Measurements from ENCODE around the gene SON.
"Not testable (repeated sequence)": the region's sequence is repeated elsewhere in the genome, so short reads cannot be mapped to it uniquely, and the experiment has no call there.

SON gene

GRCh38 chr21:33549848-33550771 lies 7.3 kb downstream of the SON start:
- no peak for DNase-seq

GRCh38 chr21:33550772-33551660 lies 8.2 kb downstream of the SON start:
- no peak for DNase-seq

DNA sequence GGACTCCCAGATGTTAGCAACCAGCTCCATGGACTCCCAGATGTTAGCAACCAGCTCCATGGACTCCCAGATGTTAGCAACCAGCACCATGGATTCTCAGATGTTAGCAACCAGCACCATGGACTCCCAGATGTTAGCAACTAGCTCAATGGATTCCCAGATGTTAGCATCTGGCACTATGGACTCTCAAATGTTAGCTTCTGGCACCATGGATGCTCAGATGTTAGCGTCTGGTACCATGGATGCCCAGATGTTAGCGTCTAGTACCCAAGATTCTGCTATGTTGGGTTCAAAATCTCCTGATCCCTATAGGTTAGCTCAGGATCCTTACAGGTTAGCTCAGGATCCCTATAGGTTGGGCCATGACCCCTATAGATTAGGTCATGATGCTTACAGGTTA lies 8.8 kb downstream of the SON start:
- no peak for DNase-seq

- no peak for DNase-seq
These were observed 9.5 kb downstream of the SON start for GRCh38 chr21:33552093-33552998.

DNA sequence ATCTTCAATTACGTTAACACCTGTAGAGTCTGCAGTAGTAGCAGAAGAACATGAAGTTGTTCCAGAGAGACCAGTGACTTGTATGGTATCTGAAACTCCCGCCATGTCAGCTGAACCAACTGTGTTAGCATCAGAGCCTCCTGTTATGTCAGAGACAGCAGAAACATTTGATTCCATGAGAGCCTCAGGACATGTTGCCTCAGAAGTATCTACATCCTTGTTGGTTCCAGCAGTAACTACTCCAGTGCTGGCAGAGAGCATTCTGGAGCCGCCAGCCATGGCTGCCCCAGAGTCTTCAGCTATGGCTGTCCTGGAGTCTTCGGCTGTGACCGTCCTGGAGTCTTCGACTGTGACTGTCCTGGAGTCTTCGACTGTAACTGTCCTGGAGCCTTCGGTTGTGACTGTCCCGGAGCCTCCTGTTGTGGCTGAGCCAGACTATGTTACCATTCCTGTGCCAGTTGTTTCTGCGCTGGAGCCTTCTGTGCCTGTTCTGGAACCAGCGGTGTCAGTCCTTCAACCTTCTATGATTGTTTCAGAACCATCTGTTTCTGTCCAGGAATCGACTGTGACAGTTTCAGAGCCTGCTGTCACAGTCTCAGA lies 10.3 kb downstream of the SON start:
- DNase-seq, result no peak

GRCh38 chr21:33554236-33554981 lies 11.6 kb downstream of the SON start:
- DNase-seq, result no peak

GRCh38 chr21:33554982-33555344 lies 12.1 kb downstream of the SON start:
- no peak for DNase-seq

DNA sequence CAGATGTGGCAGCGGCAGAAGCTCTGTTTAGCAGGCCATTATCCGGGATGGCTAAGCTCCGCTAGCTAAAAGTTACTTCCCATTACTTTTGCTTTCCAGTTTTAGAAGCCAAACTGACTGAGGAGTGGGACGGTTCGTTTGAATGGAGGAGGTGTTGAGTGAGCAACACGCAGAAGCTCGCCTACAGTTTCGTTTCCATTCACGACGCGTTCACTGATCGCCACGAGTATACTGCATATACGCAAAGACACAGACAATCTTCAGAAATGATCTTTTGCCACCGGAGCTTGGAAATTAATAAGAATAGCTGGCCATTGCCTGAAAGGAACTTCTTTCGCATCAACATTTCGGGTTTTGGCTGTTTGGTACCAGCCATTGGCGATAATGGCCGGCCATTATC lies 14.6 kb downstream of the SON start:
- DNase-seq, result no peak

GRCh38 chr21:33558777-33559421 lies 16.1 kb downstream of the SON start:
- DNase-seq, result no peak

DNA sequence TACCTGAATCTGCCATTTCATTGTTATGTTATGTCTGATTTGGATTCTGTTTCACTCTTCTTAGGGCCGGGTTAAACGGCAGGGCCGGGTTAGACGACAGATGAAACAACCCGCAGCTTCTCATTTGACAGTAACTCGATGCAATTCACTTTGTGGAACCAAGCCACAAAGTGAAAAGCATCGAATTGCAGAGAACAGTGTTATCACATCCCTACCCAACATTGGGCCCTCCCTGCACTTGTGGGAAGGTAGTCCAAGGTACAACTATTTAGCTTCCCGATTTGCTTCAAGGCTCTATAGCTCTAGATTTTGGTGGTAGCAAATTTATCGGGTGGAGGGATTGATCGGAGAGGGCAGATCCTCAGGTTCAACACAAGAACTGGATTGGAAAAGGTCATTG lies 17.0 kb downstream of the SON start:
- DNase-seq, result no peak

GRCh38 chr21:33560965-33561364 lies 18.1 kb downstream of the SON start:
- no peak for DNase-seq

DNA sequence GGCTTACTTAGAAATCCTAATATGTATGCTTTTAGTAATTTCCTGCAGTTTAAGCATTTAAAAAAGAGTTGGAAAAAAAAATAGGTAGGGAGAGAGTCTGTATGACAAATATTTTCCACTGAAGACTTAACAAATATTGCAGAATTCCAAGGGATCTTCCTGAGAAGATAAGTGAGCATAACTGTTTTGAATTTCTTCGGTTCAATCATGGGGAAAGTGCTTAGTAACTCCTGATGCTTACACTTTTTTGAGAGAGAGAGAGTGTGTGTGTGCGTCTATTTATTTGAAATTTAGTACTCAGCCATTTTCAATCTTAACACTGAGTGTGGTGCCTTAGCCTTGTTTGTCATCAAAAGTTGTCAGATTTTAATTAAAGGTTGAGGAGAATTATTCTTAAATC lies 18.5 kb downstream of the SON start:
- no peak for DNase-seq

- DNase-seq, result no peak
These were observed 19.6 kb downstream of the SON start for GRCh38 chr21:33562389-33562788.

DNA sequence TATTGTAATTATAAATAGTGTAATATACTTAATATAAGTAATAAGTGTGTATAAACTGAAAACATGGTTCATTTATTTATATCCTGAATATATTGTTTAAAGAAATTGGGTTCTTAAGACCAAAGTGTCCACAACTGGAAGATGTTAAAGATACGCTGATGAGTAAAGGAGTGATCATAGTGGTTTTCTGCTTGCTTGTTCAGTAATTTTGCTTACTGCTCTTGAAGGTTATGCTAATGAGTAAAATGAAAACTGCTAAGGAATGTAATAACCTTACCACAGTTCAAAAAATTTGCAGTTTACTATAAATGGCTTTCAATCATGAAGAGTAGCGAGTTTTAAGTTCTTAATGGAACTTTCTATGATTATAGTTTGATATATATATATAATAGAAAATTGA lies 23.7 kb downstream of the SON start:
- DNase-seq, result no peak

DNA sequence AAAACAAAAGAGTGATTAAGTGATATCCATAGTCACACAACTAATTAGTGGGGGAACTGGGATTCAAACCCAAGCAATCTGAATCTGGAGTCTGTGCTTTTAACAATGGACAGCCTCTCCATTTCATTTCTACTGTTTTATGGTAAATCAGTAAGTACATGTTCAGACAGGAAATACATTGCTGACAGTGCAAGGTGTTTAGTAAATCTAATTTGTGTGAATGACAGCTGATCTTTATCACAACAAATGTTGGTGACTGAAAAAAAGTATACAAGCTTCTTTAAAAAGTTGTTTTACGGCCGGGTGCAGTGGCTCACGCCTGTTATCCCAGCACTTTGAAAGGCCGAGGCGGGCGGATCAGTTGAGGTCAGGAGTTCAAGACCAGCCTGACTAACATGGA lies 25.1 kb downstream of the SON start:
- no peak for DNase-seq

GRCh38 chr21:33568448-33568847 lies 25.6 kb downstream of the SON start:
- DNase-seq, result no peak

DNA sequence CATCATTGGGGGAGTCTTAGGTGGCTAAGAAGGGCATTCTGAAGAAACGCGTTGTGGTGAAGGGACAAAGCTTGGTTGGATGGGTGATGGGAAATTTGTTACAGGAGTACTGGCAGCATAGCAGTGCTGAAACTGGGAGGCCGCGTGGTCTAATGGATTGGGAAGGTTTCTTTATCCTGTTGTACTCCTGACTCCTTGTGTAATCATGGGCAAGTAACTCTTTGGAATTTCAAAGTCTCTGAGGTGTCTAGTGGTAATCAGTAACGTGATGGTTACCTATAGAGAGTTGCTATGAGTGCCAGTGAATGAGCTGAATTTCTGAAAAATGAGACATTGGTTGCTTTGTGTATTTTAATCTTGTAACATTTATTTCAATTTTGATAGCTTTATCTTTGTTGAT lies 27.2 kb downstream of the SON start:
- DNase-seq, result no peak

- no peak for DNase-seq
These were observed 29.5 kb downstream of the SON start for GRCh38 chr21:33572350-33572749.

- DNase-seq, result not testable (repeated sequence)
These were observed 33.9 kb downstream of the SON start for GRCh38 chr21:33576741-33577141.

DNA sequence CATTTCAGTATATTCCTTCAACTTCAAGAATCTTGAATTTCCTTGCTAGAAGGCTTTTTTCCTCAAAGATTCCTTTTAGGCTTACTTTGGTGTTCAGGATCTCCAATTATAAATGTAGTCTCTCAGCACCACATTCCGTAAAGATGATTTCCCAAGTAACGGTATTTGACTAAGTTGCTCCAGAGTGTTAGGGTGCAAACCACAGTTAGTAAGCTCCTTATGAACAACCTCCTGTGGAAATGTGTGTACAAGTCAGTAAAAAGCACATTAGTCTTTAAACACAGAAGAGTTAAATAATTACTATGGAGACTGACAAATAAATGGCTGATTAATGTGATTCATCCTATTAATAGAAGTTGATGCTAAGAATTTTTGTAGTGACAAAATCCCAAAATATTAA lies 35.4 kb downstream of the SON start:
- no peak for DNase-seq

- no peak for DNase-seq
These were observed 36.2 kb downstream of the SON start for GRCh38 chr21:33578959-33579542.
